Thoracic aorta (tissue), 2 donors: Measurements from ENCODE around the gene ANKRD12. TPM values are rescaled to one million over a fixed set of nuclear protein-coding genes. Genes with fewer than 3 reads are reported as not detected.
A peak's percentile ranks its signal among the peaks of the same experiment; 100 is the strongest.

ENCODE experiments used
- ATAC-seq: fragments of 150-250 bp; one replicate; pipeline ENCODE4 v1.8.0; 2017; ENCODE audit warnings: low read depth; ENCODE audit not compliant: insufficient number of reproducible peaks, low FRiP score
- DNase-seq: peaks from one replicate; pipeline ENCODE4 v3.0.0-alpha.2; 2020; ENCODE audit warnings: low spot score
- H3K27ac ChIP-seq, 2 donors: fragments of 200-600 bp; sonication (generic); 1 replicate in 1 of 2; 2 replicates in 1 of 2; pipeline ENCODE4 v1.5.1; 2016; ENCODE audit warnings: mild to moderate bottlenecking in 2 of 2, moderate library complexity in 2 of 2
- H3K27me3 ChIP-seq: fragments of 200-600 bp; sonication (generic); replicated peaks from 2 replicates; pipeline ENCODE4 v1.6.0; 2016; ENCODE audit warnings: mild to moderate bottlenecking; ENCODE audit not compliant: insufficient read depth
- H3K36me3 ChIP-seq: fragments of 200-600 bp; sonication (generic); one replicate; pipeline ENCODE4 v1.5.1; 2016
- H3K4me1 ChIP-seq, 2 donors: fragments of 200-600 bp; sonication (generic); 1 replicate in 1 of 2; 2 replicates in 1 of 2; pipeline versions ENCODE4 v1.5.1 to v1.6.0; 2016; ENCODE audit warnings: low read depth in 2 of 2, mild to moderate bottlenecking in 1 of 2; ENCODE audit not compliant: control insufficient read depth in 1 of 2
- H3K4me3 ChIP-seq: fragments of 200-600 bp; sonication (generic); 2 replicates; pipeline ENCODE4 v1.5.1; 2016; ENCODE audit warnings: mild to moderate bottlenecking
- H3K9me3 ChIP-seq: fragments of 200-600 bp; sonication (generic); 2 replicates; pipeline ENCODE4 v1.5.1; 2016
- total RNA-seq, 2 donors: library from RNA; depleted of rRNA; stranded (reverse); fragments of >200 nt; gene quantifications; one replicate each; pipeline versions ENCODE4 v1.1.0 to v1.2.3, GENCODE V29; 2016
- TF ChIP-seq, protein P1 (sequence below): fragments of 200-600 bp; sonication (generic); IDR thresholded peaks from one replicate; pipeline ENCODE4 v1.5.1; 2019; ENCODE audit warnings: antibody characterized with exemption

ANKRD12 gene
- total RNA-seq, 2 donors from 2014 or later, result 35.6 to 70.3 TPM

DNA sequence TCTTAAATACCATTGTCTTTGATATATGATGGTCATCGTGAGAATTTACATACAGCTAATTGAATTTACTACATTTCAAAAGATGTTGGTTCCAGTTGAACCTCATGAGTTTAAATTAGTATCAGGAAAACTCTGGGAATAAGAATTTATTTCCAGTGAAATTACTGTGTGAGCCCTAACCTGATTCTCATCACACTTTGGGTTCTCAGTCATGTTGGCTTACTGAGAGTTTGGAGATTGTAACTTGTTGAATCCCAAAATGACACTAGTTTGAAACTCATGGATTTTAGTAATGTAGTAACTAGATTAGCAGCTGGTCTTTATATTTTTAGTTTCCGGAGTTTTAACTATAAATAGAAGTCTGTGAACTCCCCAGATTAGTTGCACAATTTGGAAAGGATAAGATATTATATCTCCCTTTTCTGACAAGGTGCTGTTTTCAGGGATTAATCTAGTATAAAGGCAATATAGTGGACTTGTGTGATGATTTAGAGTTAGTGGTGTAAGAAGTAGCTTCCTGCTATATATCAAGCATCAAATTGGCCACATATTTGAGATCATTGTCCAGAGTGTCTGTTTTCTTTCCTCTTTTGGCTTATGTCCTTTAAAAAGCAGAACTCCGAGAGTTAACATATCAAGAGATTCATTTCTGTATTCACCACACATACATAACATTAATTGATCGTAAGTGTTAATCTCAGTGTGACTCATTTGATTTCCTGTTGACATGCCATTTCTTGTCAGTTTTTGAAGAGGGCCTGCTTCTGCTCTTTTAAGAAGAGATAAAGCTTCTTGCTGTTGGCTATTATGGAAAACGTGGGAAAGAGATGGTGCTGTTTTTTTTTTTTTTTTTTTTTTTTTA is 18.4 kb upstream of the ANKRD12 start:
- H3K4me3 ChIP-seq, result peak overlapping the region; percentile 65

DNA sequence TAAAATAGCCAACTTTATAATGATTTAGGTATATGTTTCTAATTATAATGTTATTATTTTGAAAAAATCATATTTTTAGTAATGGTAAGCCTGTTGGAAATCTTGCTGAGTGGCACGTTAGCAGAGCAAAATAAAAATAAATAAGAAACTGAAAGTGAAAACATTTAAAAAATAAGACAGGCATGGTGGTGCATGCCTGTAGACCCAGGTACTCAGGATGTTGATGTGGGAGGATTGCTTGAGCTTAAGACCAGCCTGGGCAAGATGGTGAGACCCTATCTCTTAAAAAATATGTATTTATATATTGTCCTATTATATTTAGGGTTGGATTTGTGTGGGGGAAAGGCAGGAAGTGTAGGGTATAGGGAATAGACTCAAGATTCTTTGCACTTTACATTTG is 15.8 kb upstream of the ANKRD12 start:
- ATAC-seq (no peak), DNase-seq (no peak)
- H3K36me3 ChIP-seq, result peaks cover 3% of the 10 kb centered on the region
- TF ChIP-seq, protein P1, sequence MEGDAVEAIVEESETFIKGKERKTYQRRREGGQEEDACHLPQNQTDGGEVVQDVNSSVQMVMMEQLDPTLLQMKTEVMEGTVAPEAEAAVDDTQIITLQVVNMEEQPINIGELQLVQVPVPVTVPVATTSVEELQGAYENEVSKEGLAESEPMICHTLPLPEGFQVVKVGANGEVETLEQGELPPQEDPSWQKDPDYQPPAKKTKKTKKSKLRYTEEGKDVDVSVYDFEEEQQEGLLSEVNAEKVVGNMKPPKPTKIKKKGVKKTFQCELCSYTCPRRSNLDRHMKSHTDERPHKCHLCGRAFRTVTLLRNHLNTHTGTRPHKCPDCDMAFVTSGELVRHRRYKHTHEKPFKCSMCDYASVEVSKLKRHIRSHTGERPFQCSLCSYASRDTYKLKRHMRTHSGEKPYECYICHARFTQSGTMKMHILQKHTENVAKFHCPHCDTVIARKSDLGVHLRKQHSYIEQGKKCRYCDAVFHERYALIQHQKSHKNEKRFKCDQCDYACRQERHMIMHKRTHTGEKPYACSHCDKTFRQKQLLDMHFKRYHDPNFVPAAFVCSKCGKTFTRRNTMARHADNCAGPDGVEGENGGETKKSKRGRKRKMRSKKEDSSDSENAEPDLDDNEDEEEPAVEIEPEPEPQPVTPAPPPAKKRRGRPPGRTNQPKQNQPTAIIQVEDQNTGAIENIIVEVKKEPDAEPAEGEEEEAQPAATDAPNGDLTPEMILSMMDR, result no peak
- H3K27ac ChIP-seq, result no peak overlapping the region
- no peaks in the 10 kb centered on the region for H3K9me3 ChIP-seq
- peaks cover 36 to 48% of the 10 kb centered on the region in 2 donors for H3K4me1 ChIP-seq
- no peaks in the 10 kb centered on the region for H3K27me3 ChIP-seq
- no peak overlapping the region for H3K4me3 ChIP-seq

More for the DNA sequence above, 18.4 kb upstream of the ANKRD12 start:
- Histone ChIP-seq H3K36me3 (peaks cover 3% of the 10 kb centered on the region), H3K27me3 (no peaks in the 10 kb centered on the region), H3K27ac (peak overlapping the region; percentile 21 to 96), H3K9me3 (no peaks in the 10 kb centered on the region), H3K4me1 (peaks cover 56 to 62% of the 10 kb centered on the region in 2 donors)
- ATAC-seq (no peak), DNase-seq (no peak)
- TF ChIP-seq, protein P1, result no peak

DNA sequence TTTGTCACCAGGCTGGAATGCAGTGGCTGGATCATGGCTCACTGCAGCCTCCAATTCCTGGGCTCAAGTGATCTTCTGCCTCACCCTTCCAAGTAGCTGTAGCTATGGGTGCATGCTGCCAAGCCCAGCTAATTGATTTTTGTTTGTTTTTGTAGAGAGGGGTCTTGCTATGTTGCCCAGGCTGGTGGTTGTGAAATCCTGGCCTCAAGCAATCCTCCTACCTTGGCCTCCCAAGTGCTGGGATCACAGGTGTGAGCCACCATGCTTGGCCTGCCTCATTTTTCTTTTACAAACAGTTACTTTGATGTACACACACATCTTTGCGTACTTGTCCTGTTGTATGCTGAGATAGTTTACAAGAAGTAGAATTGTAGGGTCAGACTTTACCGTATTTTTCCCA is 13.1 kb upstream of the ANKRD12 start:
- peaks cover 23% of the 10 kb centered on the region for H3K36me3 ChIP-seq
- TF ChIP-seq, protein P1, result no peak
- no peaks in the 10 kb centered on the region for H3K9me3 ChIP-seq
- DNase-seq (no peak), ATAC-seq (no peak)
- peak overlapping the region in 1 of 2 donors; percentile 18 for H3K27ac ChIP-seq
- no peak overlapping the region for H3K4me3 ChIP-seq
- no peaks in the 10 kb centered on the region for H3K27me3 ChIP-seq
- peaks cover 10 to 25% of the 10 kb centered on the region in 2 donors for H3K4me1 ChIP-seq

DNA sequence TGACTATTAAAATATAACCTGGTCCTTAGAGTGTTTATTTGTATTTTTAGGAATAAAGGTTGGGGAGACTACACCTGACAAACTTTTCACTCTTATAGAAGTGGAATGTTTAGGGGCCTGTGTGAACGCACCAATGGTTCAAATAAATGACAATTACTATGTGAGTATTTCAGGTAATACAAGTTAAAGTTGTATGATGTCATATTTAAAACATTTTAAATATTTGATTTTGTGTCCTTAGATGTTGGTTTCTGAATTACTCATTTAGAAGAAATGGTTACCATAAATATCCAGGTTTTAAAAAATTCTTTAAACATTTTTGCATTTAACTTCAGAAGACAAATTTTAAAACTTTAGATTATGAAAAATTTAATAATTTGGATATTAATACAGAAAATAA is 11.8 kb upstream of the ANKRD12 start:
- Histone ChIP-seq H3K4me3 (no peak overlapping the region), H3K27me3 (no peaks in the 10 kb centered on the region), H3K27ac (no peak overlapping the region), H3K9me3 (no peaks in the 10 kb centered on the region), H3K36me3 (peaks cover 22% of the 10 kb centered on the region), H3K4me1 (peaks cover 0 to 14% of the 10 kb centered on the region in 2 donors)
- ATAC-seq, result no peak
- no peak for DNase-seq
- TF ChIP-seq, protein P1, result no peak

DNA sequence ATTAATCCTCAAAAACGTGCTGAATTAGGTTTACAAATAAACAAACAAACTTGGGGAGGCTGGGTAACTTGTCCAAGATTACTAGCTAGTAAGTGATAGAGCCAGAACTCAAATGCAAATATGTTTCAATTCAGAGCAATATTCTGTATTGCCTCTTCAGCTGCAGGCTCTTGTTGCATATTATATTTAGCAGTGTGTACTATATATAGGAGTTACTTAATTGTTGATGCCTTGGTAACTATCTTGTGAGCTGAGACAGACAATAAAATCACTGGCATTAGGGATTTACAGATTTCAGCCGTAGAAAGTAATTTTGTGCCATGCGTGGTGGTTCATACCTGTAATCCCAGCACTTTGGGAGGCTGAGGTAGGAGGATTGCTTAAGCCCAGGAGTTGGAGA is 10.2 kb upstream of the ANKRD12 start:
- H3K36me3 ChIP-seq, result peaks cover 20% of the 10 kb centered on the region
- peak overlapping the region in 1 of 2 donors; percentile 0 for H3K27ac ChIP-seq
- H3K4me1 ChIP-seq, result peaks cover 0 to 9% of the 10 kb centered on the region in 2 donors
- TF ChIP-seq, protein P1, result no peak
- H3K4me3 ChIP-seq, result no peak overlapping the region
- H3K27me3 ChIP-seq, result no peaks in the 10 kb centered on the region
- no peak for ATAC-seq
- no peaks in the 10 kb centered on the region for H3K9me3 ChIP-seq
- DNase-seq, result no peak
